OCI-LY1 (cell line): Measurements from ENCODE around the gene RNF214.
"Not testable (repeated sequence)": the region's sequence is repeated elsewhere in the genome, so short reads cannot be mapped to it uniquely, and the experiment has no call there.

Experiments used
- H2AFZ ChIP-seq: fragments of 200-600 bp; sonication (generic), shearing (Covaris generic); 2 replicates; pipeline ENCODE4 v1.6.0; 2014; ENCODE audit warnings: antibody characterized with exemption, mild to moderate bottlenecking, low read length
- H3F3A ChIP-seq: fragments of 200-600 bp; sonication (generic), shearing (Covaris generic); 2 replicates; pipeline ENCODE4 v1.6.0; 2014; ENCODE audit warnings: mild to moderate bottlenecking, antibody characterized with exemption, low read length, moderate library complexity; ENCODE audit not compliant: insufficient read depth
- H3K27ac ChIP-seq: fragments of 200-600 bp; sonication (generic); 2 replicates; pipeline ENCODE4 v1.5.1; 2014; ENCODE audit warnings: low read length, mixed run types, mild to moderate bottlenecking, low read depth; ENCODE audit not compliant: poor library complexity, severe bottlenecking
- H3K27me3 ChIP-seq: fragments of 200-600 bp; sonication (generic); 2 replicates; pipeline ENCODE4 v1.6.0; 2014; ENCODE audit warnings: antibody characterized with exemption, mild to moderate bottlenecking, low read length, moderate library complexity; ENCODE audit not compliant: insufficient read depth
- H3K36me3 ChIP-seq: fragments of 200-600 bp; sonication (generic); 2 replicates; pipeline ENCODE4 v1.6.1; 2014; ENCODE audit warnings: mild to moderate bottlenecking, antibody characterized with exemption, low read length, moderate library complexity, mixed read lengths; ENCODE audit not compliant: insufficient read depth
- H3K4me1 ChIP-seq: fragments of 200-600 bp; sonication (generic); 2 replicates; pipeline ENCODE4 v1.5.1; 2014; ENCODE audit warnings: mild to moderate bottlenecking, low read length, moderate library complexity; ENCODE audit not compliant: insufficient read depth, severe bottlenecking
- H3K4me2 ChIP-seq: fragments of 200-600 bp; sonication (generic), shearing (Covaris generic); 2 replicates; pipeline ENCODE4 v1.6.1; 2014; ENCODE audit warnings: low read length
- H3K4me3 ChIP-seq: fragments of 200-600 bp; sonication (generic); 2 replicates; pipeline ENCODE4 v1.5.1; 2014; ENCODE audit warnings: low read length, low read depth, mild to moderate bottlenecking, mixed read lengths; ENCODE audit not compliant: poor library complexity, severe bottlenecking
- H3K79me2 ChIP-seq: fragments of 200-600 bp; shearing (Covaris generic); 2 replicates; pipeline ENCODE4 v1.6.1; 2016; ENCODE audit warnings: mixed run types, low read length, mixed read lengths; ENCODE audit not compliant: insufficient read depth
- H3K9ac ChIP-seq: fragments of 200-600 bp; sonication (generic), shearing (Covaris generic); 2 replicates; pipeline ENCODE4 v1.6.1; 2014; ENCODE audit warnings: mild to moderate bottlenecking, low read length, mixed read lengths
- H3K9me2 ChIP-seq: fragments of 200-600 bp; sonication (generic), shearing (Covaris generic); 2 replicates; pipeline ENCODE4 v1.6.1; 2014; ENCODE audit warnings: low read depth, mild to moderate bottlenecking, low read length, mixed read lengths
- H3K9me3 ChIP-seq: fragments of 200-600 bp; shearing (Covaris generic); 2 replicates; pipeline ENCODE4 v1.6.1; 2014; ENCODE audit warnings: low read length, mixed read lengths
- H4K20me1 ChIP-seq: fragments of 200-600 bp; sonication (generic), shearing (Covaris generic); 2 replicates; pipeline ENCODE4 v1.6.0; 2016; ENCODE audit warnings: mild to moderate bottlenecking, low read length; ENCODE audit not compliant: insufficient read depth
- CTCF ChIP-seq: fragments of 200-600 bp; sonication (generic), shearing (Covaris generic); IDR thresholded peaks from 2 replicates; pipeline ENCODE4 v1.5.1; 2017; ENCODE audit warnings: mild to moderate bottlenecking, antibody characterized with exemption, low read length, moderate library complexity, mixed read lengths
- EZH2 ChIP-seq: fragments of 200-600 bp; sonication (generic), shearing (Covaris generic); IDR thresholded peaks from 2 replicates; pipeline ENCODE4 v1.8.0; 2017; ENCODE audit warnings: borderline replicate concordance, mixed run types, mild to moderate bottlenecking, antibody characterized with exemption, low read length, moderate library complexity, mixed read lengths

RNF214 gene

GRCh38 chr11:117269856-117270255, 37.4 kb downstream of the RNF214 start:
- Histone ChIP-seq H3K36me3 (no peaks in the 10 kb centered on the region), H3K4me3 (no peak overlapping the region), H2AFZ (no peak overlapping the region), H3K27ac (no peak overlapping the region), H4K20me1 (no peaks in the 10 kb centered on the region), H3F3A (no peaks in the 10 kb centered on the region), H3K27me3 (no peaks in the 10 kb centered on the region), H3K4me1 (no peaks in the 10 kb centered on the region), H3K9ac (no peak overlapping the region), H3K9me2 (no peaks in the 10 kb centered on the region), H3K9me3 (no peaks in the 10 kb centered on the region), H3K4me2 (no peak overlapping the region), H3K79me2 (no peaks in the 10 kb centered on the region)
- TF ChIP-seq CTCF: no peak
- TF ChIP-seq EZH2: no peak

- Histone ChIP-seq H3K4me3 (no peak overlapping the region), H3K27ac (no peak overlapping the region), H3F3A (no peaks in the 10 kb centered on the region), H3K79me2 (no peaks in the 10 kb centered on the region), H3K9ac (no peak overlapping the region), H3K36me3 (no peaks in the 10 kb centered on the region; the same call in 1 of the 2 replicates), H3K4me2 (no peak overlapping the region), H3K4me1 (no peaks in the 10 kb centered on the region), H3K27me3 (no peaks in the 10 kb centered on the region), H4K20me1 (no peaks in the 10 kb centered on the region), H3K9me3 (no peaks in the 10 kb centered on the region), H2AFZ (no peak overlapping the region), H3K9me2 (no peaks in the 10 kb centered on the region)
- TF ChIP-seq CTCF: no peak
- no peak for TF ChIP-seq EZH2
These were observed 38.7 kb downstream of the RNF214 start for GRCh38 chr11:117271208-117271607.

GRCh38 chr11:117272175-117272574, 39.7 kb downstream of the RNF214 start:
- H3K4me1 ChIP-seq, H3K27ac ChIP-seq, H3K9ac ChIP-seq, H2AFZ ChIP-seq, H3K9me3 ChIP-seq, H3K36me3 ChIP-seq, H3K4me2 ChIP-seq, H3K9me2 ChIP-seq, H3K27me3 ChIP-seq, H3K79me2 ChIP-seq, H3K4me3 ChIP-seq, H3F3A ChIP-seq, H4K20me1 ChIP-seq: not testable (repeated sequence)

GRCh38 chr11:117273550-117274289, 41.2 kb downstream of the RNF214 start:
- no peaks in the 10 kb centered on the region for H3F3A ChIP-seq
- H2AFZ ChIP-seq: no peak overlapping the region
- H3K9ac ChIP-seq: no peak overlapping the region
- no peak overlapping the region for H3K4me2 ChIP-seq
- no peak overlapping the region for H3K4me3 ChIP-seq
- no peaks in the 10 kb centered on the region for H3K9me3 ChIP-seq
- H3K4me1 ChIP-seq: no peaks in the 10 kb centered on the region
- H4K20me1 ChIP-seq: no peaks in the 10 kb centered on the region
- no peak overlapping the region for H3K27ac ChIP-seq
- TF ChIP-seq EZH2 (no peak), CTCF (no peak)
- no peaks in the 10 kb centered on the region for H3K79me2 ChIP-seq
- H3K36me3 ChIP-seq: no peaks in the 10 kb centered on the region; the same call in 1 of the 2 replicates
- H3K27me3 ChIP-seq: no peaks in the 10 kb centered on the region
- H3K9me2 ChIP-seq: no peaks in the 10 kb centered on the region
